Peyer's patch (tissue), 4 donors: ENCODE measurements around the gene DLD. TPM values are rescaled to one million over a fixed set of nuclear protein-coding genes. Genes with fewer than 3 reads are reported as not detected.
A peak's percentile ranks its signal among the peaks of the same experiment; 100 is the strongest.

ENCODE experiments used
- DNase-seq, 3 donors: peaks; one replicate each; pipeline ENCODE4 v3.0.0-alpha.2; 2017 to 2019
- H3K27ac ChIP-seq, 4 donors: fragments of 200-600 bp; sonication (generic); one replicate each; pipeline ENCODE4 v1.5.1; 2016 to 2019
- H3K27me3 ChIP-seq, 2 donors: fragments of 200-600 bp; sonication (generic); one replicate each; pipeline ENCODE4 v1.5.1; 2019
- H3K36me3 ChIP-seq, 3 donors: fragments of 200-600 bp; sonication (generic); one replicate each; pipeline ENCODE4 v1.5.1; 2016 to 2019
- H3K4me1 ChIP-seq, 4 donors: fragments of 200-600 bp; sonication (generic); one replicate each; pipeline ENCODE4 v1.5.1; 2016 to 2019
- H3K4me3 ChIP-seq, 4 donors: fragments of 200-600 bp; sonication (generic); 1 replicate in 3 of 4; 2 replicates in 1 of 4; pipeline ENCODE4 v1.5.1; 2016 to 2019; ENCODE audit warnings: mild to moderate bottlenecking in 1 of 4
- H3K9me3 ChIP-seq, 4 donors: fragments of 200-600 bp; sonication (generic); one replicate each; pipeline ENCODE4 v1.5.1; 2016 to 2019; ENCODE audit warnings: mild to moderate bottlenecking in 1 of 4
- POLR2A ChIP-seq, 2 donors: fragments of 450-650 bp; IDR thresholded peaks; one replicate each; pipeline ENCODE4 v1.5.1; 2017; ENCODE audit warnings: antibody characterized with exemption in 2 of 2, mild to moderate bottlenecking in 2 of 2, moderate library complexity in 2 of 2
- total RNA-seq, 4 donors: library from RNA; depleted of rRNA; stranded (reverse); fragments of >200 nt; gene quantifications; one replicate each; pipeline ENCODE4 v1.1.0, GENCODE V29; 2016
- TF ChIP-seq, protein P1 (sequence below), 6 experiments: fragments of 450-650 bp in 4 of 6; fragments of 200-600 bp in 2 of 6; sonication (generic) in 1 of 6; IDR thresholded peaks; one replicate each; pipeline ENCODE4 v1.5.1; 2017 to 2019; ENCODE audit warnings: antibody characterized with exemption in 6 of 6, mild to moderate bottlenecking in 3 of 6, moderate library complexity in 1 of 6

The DLD gene
- total RNA-seq, 4 donors from 2014 or later, result 53.9 to 93.3 (median 74.2) TPM

GRCh38 chr7:107924841-107925504 lies 34.0 kb downstream of the DLD start:
- no peak overlapping the region for H3K4me3 ChIP-seq
- peaks cover 0 to 7% (median 2%) of the 10 kb centered on the region in 4 donors for H3K4me1 ChIP-seq
- H3K27me3 ChIP-seq, result no peaks in the 10 kb centered on the region
- DNase-seq, result no peak
- H3K9me3 ChIP-seq, result no peaks in the 10 kb centered on the region
- H3K27ac ChIP-seq, result peak overlapping the region in 1 of 4 donors; percentile 20
- peaks cover 0 to 86% (median 0%) of the 10 kb centered on the region in 3 donors for H3K36me3 ChIP-seq
- no peak for TF ChIP-seq POLR2A (IDR thresholded peaks at IDR 0.05)
- TF ChIP-seq, protein P1, sequence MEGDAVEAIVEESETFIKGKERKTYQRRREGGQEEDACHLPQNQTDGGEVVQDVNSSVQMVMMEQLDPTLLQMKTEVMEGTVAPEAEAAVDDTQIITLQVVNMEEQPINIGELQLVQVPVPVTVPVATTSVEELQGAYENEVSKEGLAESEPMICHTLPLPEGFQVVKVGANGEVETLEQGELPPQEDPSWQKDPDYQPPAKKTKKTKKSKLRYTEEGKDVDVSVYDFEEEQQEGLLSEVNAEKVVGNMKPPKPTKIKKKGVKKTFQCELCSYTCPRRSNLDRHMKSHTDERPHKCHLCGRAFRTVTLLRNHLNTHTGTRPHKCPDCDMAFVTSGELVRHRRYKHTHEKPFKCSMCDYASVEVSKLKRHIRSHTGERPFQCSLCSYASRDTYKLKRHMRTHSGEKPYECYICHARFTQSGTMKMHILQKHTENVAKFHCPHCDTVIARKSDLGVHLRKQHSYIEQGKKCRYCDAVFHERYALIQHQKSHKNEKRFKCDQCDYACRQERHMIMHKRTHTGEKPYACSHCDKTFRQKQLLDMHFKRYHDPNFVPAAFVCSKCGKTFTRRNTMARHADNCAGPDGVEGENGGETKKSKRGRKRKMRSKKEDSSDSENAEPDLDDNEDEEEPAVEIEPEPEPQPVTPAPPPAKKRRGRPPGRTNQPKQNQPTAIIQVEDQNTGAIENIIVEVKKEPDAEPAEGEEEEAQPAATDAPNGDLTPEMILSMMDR (IDR thresholded peaks at IDR 0.05), result no peak

DNA sequence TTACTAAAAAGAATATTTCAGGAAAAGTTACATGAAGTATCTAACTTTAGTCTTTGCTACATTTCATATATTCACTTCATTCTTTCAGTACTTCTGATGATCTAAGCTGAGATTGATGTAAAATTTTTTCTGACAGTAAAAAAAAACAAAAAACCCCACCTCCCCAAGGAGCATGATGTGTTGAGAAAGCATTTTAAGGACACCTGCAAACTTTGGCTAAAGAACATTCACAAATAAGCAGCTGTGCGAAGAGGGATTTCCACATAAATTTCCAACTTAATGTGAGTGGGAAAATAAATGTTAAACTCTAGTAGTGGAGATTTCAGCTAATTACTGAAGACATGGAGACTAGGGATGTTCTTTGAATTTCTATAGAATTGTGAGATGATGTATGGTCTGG lies 35.5 kb downstream of the DLD start:
- no peak overlapping the region for H3K27ac ChIP-seq
- H3K36me3 ChIP-seq, result peaks cover 0 to 86% (median 0%) of the 10 kb centered on the region in 3 donors

DNA sequence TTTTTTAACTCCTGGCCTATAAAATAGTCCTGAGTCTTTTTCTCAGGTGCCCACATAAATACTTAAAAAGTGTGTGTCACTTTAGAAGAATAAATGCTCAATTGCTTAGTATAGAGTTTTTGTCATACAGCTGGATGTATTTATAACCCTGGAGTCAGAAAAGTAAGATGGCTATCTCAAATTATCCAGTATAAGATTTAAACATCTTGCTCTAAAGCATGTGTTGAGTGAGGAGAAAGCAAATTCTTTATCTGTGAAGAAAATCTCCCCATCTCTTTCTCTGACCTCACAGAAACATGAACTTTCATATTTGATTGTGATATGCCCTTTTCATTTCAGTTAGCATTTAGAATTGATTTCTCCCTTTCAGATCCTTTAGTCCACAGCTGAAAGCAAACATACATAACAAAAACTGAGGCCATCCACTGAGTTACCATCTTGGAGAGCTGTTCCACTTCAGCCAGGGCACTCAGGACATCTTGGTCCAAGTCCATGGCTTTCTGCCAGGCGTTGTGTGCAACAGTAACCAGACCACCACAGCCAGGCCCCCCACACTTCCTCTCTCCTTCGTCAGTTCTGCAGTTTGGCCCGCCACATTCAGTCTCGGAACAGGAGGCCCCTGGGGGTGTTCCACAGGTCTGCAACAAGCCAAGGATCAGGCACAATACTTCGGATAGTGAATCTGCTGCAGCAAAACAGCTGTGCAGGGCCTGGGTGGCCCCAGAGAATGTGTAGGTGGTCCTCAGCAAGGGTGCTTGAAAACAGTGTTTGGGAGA lies 40.9 kb downstream of the DLD start:
- peak overlapping the region in 1 of 4 donors; percentile 15 for H3K27ac ChIP-seq
- peaks cover 0 to 12% (median 0%) of the 10 kb centered on the region in 4 donors for H3K4me1 ChIP-seq
- peaks cover 0 to 79% (median 0%) of the 10 kb centered on the region in 3 donors for H3K36me3 ChIP-seq

More for the DNA sequence above, 35.5 kb downstream of the DLD start:
- Histone ChIP-seq H3K9me3 (no peaks in the 10 kb centered on the region), H3K4me1 (peaks cover 0 to 7% (median 3%) of the 10 kb centered on the region in 4 donors), H3K4me3 (no peak overlapping the region), H3K27me3 (no peaks in the 10 kb centered on the region)
- TF ChIP-seq, protein P1 (IDR thresholded peaks at IDR 0.05), result no peak
- no peak for TF ChIP-seq POLR2A (IDR thresholded peaks at IDR 0.05)
- no peak for DNase-seq

DNA sequence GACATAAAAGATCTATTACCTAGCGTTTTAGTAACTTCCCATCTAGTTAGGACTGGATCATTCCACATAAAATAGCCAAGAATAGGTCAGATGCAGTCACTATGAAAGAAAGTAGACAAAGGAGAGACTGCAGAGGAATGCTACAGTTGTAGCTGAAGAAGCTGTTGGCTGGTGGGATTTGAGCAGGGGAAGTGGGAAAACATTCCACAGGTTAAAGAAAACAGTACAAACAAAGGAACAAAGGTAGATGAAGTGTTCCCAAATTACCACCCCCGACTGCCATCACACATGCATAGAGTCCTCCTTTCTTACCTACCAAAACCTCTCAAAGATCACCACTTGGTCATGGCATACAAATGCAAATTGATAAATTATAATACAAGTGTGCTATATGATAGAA lies 41.8 kb downstream of the DLD start:
- Histone ChIP-seq H3K36me3 (peaks cover 0 to 77% (median 0%) of the 10 kb centered on the region in 3 donors), H3K27me3 (no peaks in the 10 kb centered on the region), H3K4me1 (peaks cover 0 to 12% (median 0%) of the 10 kb centered on the region in 4 donors), H3K27ac (no peak overlapping the region), H3K9me3 (no peaks in the 10 kb centered on the region), H3K4me3 (no peak overlapping the region)
- DNase-seq, result no peak
- TF ChIP-seq, protein P1 (IDR thresholded peaks at IDR 0.05), result no peak
- TF ChIP-seq POLR2A (IDR thresholded peaks at IDR 0.05), result no peak

More for the DNA sequence above, 40.9 kb downstream of the DLD start:
- Histone ChIP-seq H3K9me3 (no peaks in the 10 kb centered on the region), H3K4me3 (no peak overlapping the region), H3K27me3 (no peaks in the 10 kb centered on the region)
- no peak for DNase-seq
- TF ChIP-seq POLR2A (IDR thresholded peaks at IDR 0.05), result no peak
- TF ChIP-seq, protein P1 (IDR thresholded peaks at IDR 0.05), result no peak

GRCh38 chr7:107933386-107934013 lies 42.5 kb downstream of the DLD start:
- Histone ChIP-seq H3K9me3 (no peaks in the 10 kb centered on the region), H3K4me1 (peaks cover 0 to 12% (median 0%) of the 10 kb centered on the region in 4 donors), H3K27ac (peak overlapping the region in 1 of 4 donors; percentile 10), H3K4me3 (no peak overlapping the region), H3K27me3 (no peaks in the 10 kb centered on the region), H3K36me3 (peaks cover 0 to 70% (median 0%) of the 10 kb centered on the region in 3 donors)
- TF ChIP-seq, protein P1 (IDR thresholded peaks at IDR 0.05), result no peak
- no peak for TF ChIP-seq POLR2A (IDR thresholded peaks at IDR 0.05)
- no peak for DNase-seq
